A549 treated with Hydrocortisone at 1 μM for 4 hours (cell line): ENCODE data around the gene PITX3. TPM values are rescaled to one million over a fixed set of nuclear protein-coding genes. Genes with fewer than 3 reads are reported as not detected.

Experiments
- total RNA-seq: library from RNA; stranded (reverse); fragments of 200-300 nt; extraction: Qiagen RNA extraction; gene quantifications from 5 replicates; pipeline ENCODE4 v1.2.3, GENCODE V29; 2022

PITX3 gene
- 0.63 to 1.4 TPM (median 1.2 TPM) in 5 replicates for total RNA-seq

GRCh38 chr10:102241444-102242117 is at the start of gene PITX3:
Gene PITX3 (minus strand): TSS chr10:102241512. CDS start chr10:102232080, 9,432 bp downstream.

GRCh38 chr10:102245082-102245931 is 4.0 kb upstream of the PITX3 start, which contains the start of gene GBF1:
Gene GBF1 (plus strand): TSS chr10:102245532. CDS start chr10:102258939, 13,407 bp downstream.

GRCh38 chr10:102225646-102226541 is 15.4 kb downstream of the PITX3 start, which contains the start of gene ELOVL3:
Gene ELOVL3 (plus strand): TSS chr10:102226299. CDS start chr10:102226549, 250 bp downstream.

Other genes with a start within 250 kb of the PITX3 start
- gene ARMH3, start 185.3 kb downstream of the PITX3 start, total RNA-seq, result 11.3 to 12.3 TPM (median 11.4 TPM) in 5 replicates
- gene HPS6, start 176.2 kb downstream of the PITX3 start, total RNA-seq, result 30.0 to 38.3 TPM (median 34.3 TPM) in 5 replicates
- gene LDB1, start 121.1 kb downstream of the PITX3 start, total RNA-seq, result 32.2 to 36.0 TPM (median 35.0 TPM) in 5 replicates
- gene PPRC1, start 108.5 kb downstream of the PITX3 start, total RNA-seq, result 53.7 to 60.3 TPM (median 55.8 TPM) in 5 replicates
- gene NOLC1, start 89.1 kb downstream of the PITX3 start, total RNA-seq, result 147 to 186 TPM (median 162 TPM) in 5 replicates
- 0.29 to 0.46 TPM (median 0.33 TPM) in 5 replicates for gene ELOVL3, start 15.2 kb downstream of the PITX3 start, total RNA-seq
- 23.7 to 27.6 TPM (median 24.7 TPM) in 5 replicates for gene GBF1, start 4.0 kb upstream of the PITX3 start, total RNA-seq
- gene NFKB2, start 154.2 kb upstream of the PITX3 start, total RNA-seq, result 36.8 to 61.2 TPM (median 49.2 TPM) in 5 replicates
- gene PSD, start 177.3 kb upstream of the PITX3 start, total RNA-seq, result 0.25 to 0.78 TPM (median 0.43 TPM) in 5 replicates
- 5.5 to 10.7 TPM (median 8.3 TPM) in 5 replicates for gene FBXL15, start 179.3 kb upstream of the PITX3 start, total RNA-seq
- gene CUEDC2, start 191.1 kb upstream of the PITX3 start, total RNA-seq, result 60.2 to 67.8 TPM (median 64.1 TPM) in 5 replicates
- gene C10orf95, start 210.0 kb upstream of the PITX3 start, total RNA-seq, result 0.09 to 0.20 TPM (median 0.14 TPM) in 5 replicates